Epithelial cell of esophagus (primary cell): ENCODE results near the gene ERBB3.
A peak's percentile ranks its signal among the peaks of the same experiment; 100 is the strongest.
"Not testable (repeated sequence)": the region's sequence is repeated elsewhere in the genome, so short reads cannot be mapped to it uniquely, and the experiment has no call there.

Experiments used
- DNase-seq: peaks from one replicate; pipeline ENCODE4 v3.0.0; 2010; ENCODE audit warnings: low read depth
- H3K4me3 ChIP-seq: 2 replicates; pipeline ENCODE4 v1.5.1; 2011; ENCODE audit warnings: mild to moderate bottlenecking, low read length, control low read depth
- CTCF ChIP-seq: IDR thresholded peaks from 2 replicates; pipeline ENCODE4 v1.5.1; 2011; ENCODE audit warnings: low read depth, mild to moderate bottlenecking, low read length, control low read depth, inconsistent platforms; ENCODE audit not compliant: insufficient read depth; ENCODE audit errors: missing control alignments

Gene ERBB3

GRCh38 chr12:56061982-56062381, 18.0 kb upstream of the ERBB3 start:
- no peak for TF ChIP-seq CTCF
- DNase-seq: no peak

GRCh38 chr12:56062996-56063395, 17.0 kb upstream of the ERBB3 start:
- DNase-seq: no peak
- no peak for TF ChIP-seq CTCF
- H3K4me3 ChIP-seq: no peak overlapping the region

More at GRCh38 chr12:56061982-56062381, 18.0 kb upstream of the ERBB3 start:
- no peak overlapping the region for H3K4me3 ChIP-seq

GRCh38 chr12:56071648-56072047, 8.3 kb upstream of the ERBB3 start:
- TF ChIP-seq CTCF: no peak
- no peak overlapping the region for H3K4me3 ChIP-seq
- peak; percentile 83 for DNase-seq

GRCh38 chr12:56074396-56074795, 5.6 kb upstream of the ERBB3 start:
- no peak for TF ChIP-seq CTCF
- no peak overlapping the region for H3K4me3 ChIP-seq
- no peak for DNase-seq

- not testable (repeated sequence) for DNase-seq, H3K4me3 ChIP-seq
These were observed 2.0 kb upstream of the ERBB3 start for GRCh38 chr12:56077966-56078365.

- H3K4me3 ChIP-seq: no peak overlapping the region
- no peak for TF ChIP-seq CTCF
- no peak for DNase-seq
These were observed 1.5 kb upstream of the ERBB3 start for GRCh38 chr12:56078427-56078826.

GRCh38 chr12:56078931-56079722, 838 bp upstream of the ERBB3 start:
- peak overlapping the region; percentile 90 for H3K4me3 ChIP-seq
- peak; percentile 90 for DNase-seq
- TF ChIP-seq CTCF: peak; percentile 86
